ENCODE data around the gene NELFE. TPM values are rescaled to one million over a fixed set of nuclear protein-coding genes. Genes with fewer than 3 reads are reported as not detected.
"Not testable (repeated sequence)": the region's sequence is repeated elsewhere in the genome, so short reads cannot be mapped to it uniquely, and the experiment has no call there.

Gene NELFE
- total RNA-seq, 1 experiment from 2014 or later: 73.8 TPM

- H3K4me1 Mint-ChIP-seq; CTCF ChIA-PET; H3K27me3 Mint-ChIP-seq (ENCODE audit: low read depth); POLR2A ChIA-PET; H3K36me3 Mint-ChIP-seq; H3K27ac Mint-ChIP-seq; DNase-seq (ENCODE audit: low spot score); H3K4me3 Mint-ChIP-seq; ATAC-seq; H3K9me3 Mint-ChIP-seq: not testable (repeated sequence)
These were observed 37.6 kb upstream of the NELFE start for GRCh38 chr6:31996385-31996784.

GRCh38 chr6:31994421-31994820, 35.6 kb upstream of the NELFE start:
- H3K27ac Mint-ChIP-seq; H3K4me3 Mint-ChIP-seq; DNase-seq (ENCODE audit: low spot score); POLR2A ChIA-PET; CTCF ChIA-PET; H3K4me1 Mint-ChIP-seq; H3K9me3 Mint-ChIP-seq; H3K27me3 Mint-ChIP-seq (ENCODE audit: low read depth); ATAC-seq; H3K36me3 Mint-ChIP-seq: not testable (repeated sequence)

- H3K4me1 Mint-ChIP-seq; DNase-seq (ENCODE audit: low spot score); H3K9me3 Mint-ChIP-seq; H3K27ac Mint-ChIP-seq; H3K36me3 Mint-ChIP-seq; POLR2A ChIA-PET; CTCF ChIA-PET; H3K4me3 Mint-ChIP-seq; H3K27me3 Mint-ChIP-seq (ENCODE audit: low read depth): not testable (repeated sequence)
- ATAC-seq: peak; percentile 78
These were observed 30.6 kb upstream of the NELFE start for GRCh38 chr6:31989363-31989762.

GRCh38 chr6:31981744-31982143, 23.0 kb upstream of the NELFE start, which contains the start of gene C4A:
TSS of gene C4A (plus strand) at chr6:31982057. CDS start at chr6:31982108, 51 bp downstream.
- H3K36me3 Mint-ChIP-seq; DNase-seq (ENCODE audit: low spot score); CTCF ChIA-PET: not testable (repeated sequence)

GRCh38 chr6:31980998-31981397, 22.2 kb upstream of the NELFE start:
- H3K4me1 Mint-ChIP-seq; H3K9me3 Mint-ChIP-seq; H3K4me3 Mint-ChIP-seq; H3K27me3 Mint-ChIP-seq (ENCODE audit: low read depth); CTCF ChIA-PET; H3K27ac Mint-ChIP-seq; ATAC-seq; H3K36me3 Mint-ChIP-seq; POLR2A ChIA-PET; DNase-seq (ENCODE audit: low spot score): not testable (repeated sequence)

More at GRCh38 chr6:31981744-31982143, 23.0 kb upstream of the NELFE start, which contains the start of gene C4A:
- H3K4me1 Mint-ChIP-seq; H3K27ac Mint-ChIP-seq; H3K4me3 Mint-ChIP-seq; H3K27me3 Mint-ChIP-seq (ENCODE audit: low read depth); POLR2A ChIA-PET; H3K9me3 Mint-ChIP-seq; ATAC-seq: not testable (repeated sequence)

GRCh38 chr6:31980195-31980876, 21.6 kb upstream of the NELFE start:
- H3K9me3 Mint-ChIP-seq; H3K4me3 Mint-ChIP-seq; CTCF ChIA-PET; H3K27ac Mint-ChIP-seq; H3K27me3 Mint-ChIP-seq (ENCODE audit: low read depth); H3K4me1 Mint-ChIP-seq; POLR2A ChIA-PET; ATAC-seq; H3K36me3 Mint-ChIP-seq; DNase-seq (ENCODE audit: low spot score): not testable (repeated sequence)

GRCh38 chr6:31979238-31979898, 20.6 kb upstream of the NELFE start:
- Mint-ChIP-seq H3K36me3 (peaks cover 14% of the 10 kb centered on the region), H3K4me1 (no peaks in the 10 kb centered on the region), H3K27me3 (ENCODE audit: low read depth) (no peaks in the 10 kb centered on the region), H3K4me3 (no peak overlapping the region), H3K27ac (no peak overlapping the region), H3K9me3 (peaks cover 11% of the 10 kb centered on the region)
- ChIA-PET POLR2A (no interaction called here), CTCF (no interaction called here)
- TF ChIP-seq IRF1 (CRISPR knock-in tag; IDR thresholded peaks at IDR 0.05): no peak
- no peak for TF ChIP-seq SP1 (CRISPR knock-in tag; conservative IDR thresholded peaks at IDR 0.05)
- no peak for TF ChIP-seq JAZF1 (CRISPR knock-in tag; IDR thresholded peaks at IDR 0.05)
- DNase-seq (ENCODE audit: low spot score): no peak
- ATAC-seq: no peak

- Mint-ChIP-seq H3K9me3 (peaks cover 11% of the 10 kb centered on the region), H3K27ac (no peak overlapping the region), H3K4me1 (no peaks in the 10 kb centered on the region), H3K4me3 (no peak overlapping the region), H3K27me3 (ENCODE audit: low read depth) (no peaks in the 10 kb centered on the region), H3K36me3 (peaks cover 17% of the 10 kb centered on the region)
- DNase-seq (ENCODE audit: low spot score): no peak
- no peak for ATAC-seq
- ChIA-PET POLR2A (no interaction called here), CTCF (no interaction called here)
- TF ChIP-seq ZNF512 (CRISPR knock-in tag; IDR thresholded peaks at IDR 0.05; ENCODE audit: borderline replicate concordance): no peak
- TF ChIP-seq MAX (CRISPR knock-in tag; IDR thresholded peaks at IDR 0.05): no peak
- no peak for TF ChIP-seq ESRRA (CRISPR knock-in tag; IDR thresholded peaks at IDR 0.05; ENCODE audit: borderline replicate concordance)
- no peak for TF ChIP-seq E2F1 (CRISPR knock-in tag; IDR thresholded peaks at IDR 0.05)
- no peak for TF ChIP-seq ZNF671 (CRISPR knock-in tag; IDR thresholded peaks at IDR 0.05)
- no peak for TF ChIP-seq USF1 (CRISPR knock-in tag; IDR thresholded peaks at IDR 0.05)
- no peak for TF ChIP-seq ZMAT4 (CRISPR knock-in tag; IDR thresholded peaks at IDR 0.05)
These were observed 20.1 kb upstream of the NELFE start for GRCh38 chr6:31978831-31979230.
